ENCODE data around the gene TMEM114. TPM values are rescaled to one million over a fixed set of nuclear protein-coding genes. Genes with fewer than 3 reads are reported as not detected.

Gene TMEM114
- total RNA-seq (not detected in 2 replicates), polyA plus RNA-seq (not detected in 2 replicates), polyA minus RNA-seq (ENCODE audit: low replicate concordance) (not detected in 2 replicates)
- polyA plus RNA-seq (2012) = not detected in 2 replicates

- Histone ChIP-seq H2AFZ (ENCODE audit: low read length) (no peak within 1 kb of the TSS), H3K9ac (ENCODE audit: insufficient read depth, low read length) (no peak within 1 kb of the TSS), H3K4me3 (replicated peaks in 1 of 4; ENCODE audit: control extremely low read depth in 1 of 4, insufficient read depth in 1 of 4, low read depth in 3 of 4, low read length in 4 of 4) (no peak within 1 kb of the TSS), H3K36me3 (ENCODE audit: control insufficient read depth, insufficient read depth, low read length) (no peaks in the 10 kb centered on the region), H3K27me3 (ENCODE audit: control insufficient read depth, insufficient read depth, low read length) (peaks cover 35% of the 10 kb centered on the region), H3K4me2 (ENCODE audit: extremely low read depth, insufficient read depth, low read length) (no peak within 1 kb of the TSS), H3K27ac (ENCODE audit: insufficient read depth, low read length) (no peak within 1 kb of the TSS), H3K9me3 (ENCODE audit: control insufficient read depth, insufficient read depth, low read depth, low read length) (no peaks in the 10 kb centered on the region), H3K79me2 (ENCODE audit: control insufficient read depth, insufficient read depth, low read length) (no peaks in the 10 kb centered on the region), H3K4me1 (ENCODE audit: control insufficient read depth, extremely low read depth, insufficient read depth, low read length) (no peaks in the 10 kb centered on the region), H4K20me1 (ENCODE audit: control insufficient read depth, extremely low read depth, insufficient read depth, low read length) (no peaks in the 10 kb centered on the region)
- DNase-seq (ENCODE audit: low read depth in 2 of 2) = no peak
- no peak for TF ChIP-seq CTCF (conservative IDR thresholded peaks at IDR 0.05 in 1 of 2, IDR thresholded peaks at IDR 0.05 in 1 of 2; ENCODE audit: low read depth in 1 of 2, low read length in 2 of 2)
- peak; percentile 40 for TF ChIP-seq EZH2 (IDR thresholded peaks at IDR 0.05; ENCODE audit: low read length, missing control alignments)
These were observed at the start of gene TMEM114 for GRCh38 chr16:8589900-8590688. TMEM114 (minus strand) TSS chr16:8590511; CDS start chr16:8589838, 673 bp downstream.

- TF ChIP-seq EZH2 (IDR thresholded peaks at IDR 0.05; ENCODE audit: low read length, missing control alignments) (no peak), CTCF (conservative IDR thresholded peaks at IDR 0.05 in 1 of 2, IDR thresholded peaks at IDR 0.05 in 1 of 2; ENCODE audit: low read depth in 1 of 2, low read length in 2 of 2) (no peak)
- no peaks in the 10 kb centered on the region for H3K9me3 ChIP-seq (ENCODE audit: control insufficient read depth, insufficient read depth, low read depth, low read length)
- H3K4me1 ChIP-seq (ENCODE audit: control insufficient read depth, extremely low read depth, insufficient read depth, low read length) = no peaks in the 10 kb centered on the region
- H3K36me3 ChIP-seq (ENCODE audit: control insufficient read depth, insufficient read depth, low read length) = peaks cover 31% of the 10 kb centered on the region
- no peak overlapping the region for H3K9ac ChIP-seq (ENCODE audit: insufficient read depth, low read length)
- no peaks in the 10 kb centered on the region for H4K20me1 ChIP-seq (ENCODE audit: control insufficient read depth, extremely low read depth, insufficient read depth, low read length)
- H3K27me3 ChIP-seq (ENCODE audit: control insufficient read depth, insufficient read depth, low read length) = no peaks in the 10 kb centered on the region
- no peak overlapping the region for H3K4me3 ChIP-seq (replicated peaks in 1 of 4; ENCODE audit: control extremely low read depth in 1 of 4, insufficient read depth in 1 of 4, low read depth in 3 of 4, low read length in 4 of 4)
- H2AFZ ChIP-seq (ENCODE audit: low read length) = no peak overlapping the region
- no peak overlapping the region for H3K4me2 ChIP-seq (ENCODE audit: extremely low read depth, insufficient read depth, low read length)
- no peak overlapping the region for H3K27ac ChIP-seq (ENCODE audit: insufficient read depth, low read length)
- no peaks in the 10 kb centered on the region for H3K79me2 ChIP-seq (ENCODE audit: control insufficient read depth, insufficient read depth, low read length)
- DNase-seq (ENCODE audit: low read depth in 2 of 2) = no peak
These were observed 49.4 kb upstream of the TMEM114 start for GRCh38 chr16:8639694-8640093.

- TF ChIP-seq CTCF (conservative IDR thresholded peaks at IDR 0.05 in 1 of 2, IDR thresholded peaks at IDR 0.05 in 1 of 2; ENCODE audit: low read depth in 1 of 2, low read length in 2 of 2) = peak; percentile 38 to 74
- TF ChIP-seq EZH2 (IDR thresholded peaks at IDR 0.05; ENCODE audit: low read length, missing control alignments) = no peak
- DNase-seq (ENCODE audit: low read depth in 2 of 2) = peak; percentile 25 to 41
- Histone ChIP-seq H3K27me3 (ENCODE audit: control insufficient read depth, insufficient read depth, low read length) (no peaks in the 10 kb centered on the region), H3K4me3 (replicated peaks in 1 of 4; ENCODE audit: control extremely low read depth in 1 of 4, insufficient read depth in 1 of 4, low read depth in 3 of 4, low read length in 4 of 4) (no peak overlapping the region), H3K9me3 (ENCODE audit: control insufficient read depth, insufficient read depth, low read depth, low read length) (no peaks in the 10 kb centered on the region), H3K9ac (ENCODE audit: insufficient read depth, low read length) (no peak overlapping the region), H4K20me1 (ENCODE audit: control insufficient read depth, extremely low read depth, insufficient read depth, low read length) (no peaks in the 10 kb centered on the region), H3K4me1 (ENCODE audit: control insufficient read depth, extremely low read depth, insufficient read depth, low read length) (no peaks in the 10 kb centered on the region), H2AFZ (ENCODE audit: low read length) (no peak overlapping the region), H3K79me2 (ENCODE audit: control insufficient read depth, insufficient read depth, low read length) (no peaks in the 10 kb centered on the region), H3K27ac (ENCODE audit: insufficient read depth, low read length) (no peak overlapping the region), H3K4me2 (ENCODE audit: extremely low read depth, insufficient read depth, low read length) (no peak overlapping the region), H3K36me3 (ENCODE audit: control insufficient read depth, insufficient read depth, low read length) (peaks cover 27% of the 10 kb centered on the region)
These were observed 44.9 kb upstream of the TMEM114 start for GRCh38 chr16:8634991-8635736.

All from fibroblast of lung (primary cell).